Ovary (tissue), 10 donors: Measurements from ENCODE around the gene UPK3B. TPM values are rescaled to one million over a fixed set of nuclear protein-coding genes. Genes with fewer than 3 reads are reported as not detected.
"Not testable (repeated sequence)": the region's sequence is repeated elsewhere in the genome, so short reads cannot be mapped to it uniquely, and the experiment has no call there.

Experiments
- DNase-seq, 5 donors: peaks; one replicate each; pipeline ENCODE4 v3.0.0-alpha.2; 2019 to 2020
- H3K27ac ChIP-seq, 2 donors: fragments of 200-600 bp; one replicate each; pipeline versions ENCODE4 v1.5.1 to v1.8.0; 2019 to 2022
- H3K27me3 ChIP-seq: fragments of 200-600 bp; one replicate; pipeline ENCODE4 v1.8.0; 2022
- H3K36me3 ChIP-seq: fragments of 200-600 bp; sonication (generic); one replicate; pipeline ENCODE4 v1.5.1; 2019
- H3K4me1 ChIP-seq: one replicate; pipeline ENCODE4 v1.8.1; 2013; ENCODE audit warnings: mild to moderate bottlenecking, moderate library complexity; ENCODE audit not compliant: insufficient read depth
- H3K4me3 ChIP-seq: fragments of 200-600 bp; sonication (generic); one replicate; pipeline ENCODE4 v1.5.1; 2017
- H3K9me3 ChIP-seq, 2 donors: fragments of 200-600 bp in 1 of 2; sonication (generic) in 1 of 2; one replicate each; pipeline versions ENCODE4 v1.5.1 to v1.8.1; 2013 to 2019; ENCODE audit warnings: mild to moderate bottlenecking in 1 of 2, moderate library complexity in 1 of 2
- CTCF ChIP-seq, 3 donors: fragments of 450-650 bp in 2 of 3; fragments of 200-600 bp in 1 of 3; IDR thresholded peaks; one replicate each; pipeline versions ENCODE4 v1.5.1 to v1.8.0; 2016 to 2022; ENCODE audit warnings: antibody characterized with exemption in 3 of 3, mild to moderate bottlenecking in 1 of 3
- EP300 ChIP-seq: sonication (generic); formaldehyde crosslinking; IDR thresholded peaks from one replicate; pipeline ENCODE4 v1.6.1; 2017; ENCODE audit warnings: antibody characterized with exemption
- POLR2A ChIP-seq: fragments of 450-650 bp; IDR thresholded peaks from one replicate; pipeline ENCODE4 v1.6.1; 2017; ENCODE audit warnings: antibody characterized with exemption, mild to moderate bottlenecking, moderate library complexity
- WGBS, 3 donors: extraction: QIAGEN DNeasy Blood & Tissue Kit in 1 of 3; methylation state at CpG; one replicate each; pipeline versions ENCODE4 v1.1.5 to v1.1.7; 2013 to 2017; 5-methylcytosine and 5-hydroxymethylcytosine counted together
- intact Hi-C, 4 donors: fragments of 100-400 bp; cut with DNase I; formaldehyde crosslinking; loops; one replicate each; pipeline versions ENCODE4 v1.11.0 to v1.15.1; 2022 to 2023
- long read RNA-seq, 3 donors: library from polyadenylated mRNA in 2 of 3; unstranded in 2 of 3; transcript quantifications; one replicate each; pipeline ENCODE4 v2.0.0 and lab custom pipeline, GENCODE V29; 2021 to 2026
- polyA plus RNA-seq, 2 donors: library from polyadenylated mRNA; stranded (reverse); fragments of 200-250 nt in 1 of 2; fragments of 350-450 nt in 1 of 2; fragmentation: Illumina TruSeq in 1 of 2; extraction: RNeasy Lipid Tissue Mini Kit (QIAGEN cat#74804) in 1 of 2; gene quantifications; one replicate each; pipeline ENCODE4 v1.2.3, GENCODE V29; 2013 to 2014
- total RNA-seq, 7 donors: library from RNA; depleted of rRNA in 2 of 7; stranded (reverse); fragments of >200 nt in 2 of 7; fragmentation: NEBNext Ultra II Directional in 3 of 7; extraction: Animal tissue kit (Norgen Biotek cat#: 25700) in 3 of 7; gene quantifications; one replicate each; pipeline versions ENCODE4 v1.1.0 to v1.2.4, GENCODE V29; 2016 to 2023
- donor health status: DM: no; HTN: no; CAD: no; lungs with moderate emphysema.
- donor health status: DM: no; HTN: no; CAD: no.
- donor health status: Bipolar disorder and iron deficiency.
- donor health status: DM: yes; HTN: yes; CAD: no.
- donor health status: DM: no; HTN: no; CAD: no.
- donor health status: DM: yes; HTN: yes; CAD: no.

UPK3B gene
- total RNA-seq (100 to 1,000 TPM in 1 of 7 donors, 10 to 100 TPM in 1, 1 to 10 TPM in 5; 1.7 to 607 (median 4.1) TPM), polyA plus RNA-seq (1 to 10 TPM in 1 of 2 donors, under 1 TPM in 1; 0.78 to 2.0 TPM)
- long read RNA-seq, donor 1: 0 reads
- long read RNA-seq, donor 2, transcript UPK3B-203 (5 exons, 1,041 nt): minor isoform, 6 of 83 reads
- long read RNA-seq, donor 2, transcript UPK3B-202 (6 exons, 2,373 nt): major isoform, 7 of 83 reads
- long read RNA-seq, donor 2, partial matches to known transcripts: 6 of 83 reads
- long read RNA-seq, donor 2, other reads (novel, unspliced or antisense): 63 of 83 reads
- long read RNA-seq, donor 3: 0 reads

GRCh38 chr7:76509931-76510877 is at the start of gene UPK3B:
Gene UPK3B, plus strand, starts transcription at chr7:76510552. Its CDS starts 101 bp downstream, at chr7:76510653.
- Histone ChIP-seq H3K27ac (no peak within 1 kb of the TSS), H3K4me3 (no peak within 1 kb of the TSS), H3K36me3 (no peaks in the 10 kb centered on the region), H3K27me3 (no peaks in the 10 kb centered on the region), H3K4me1 (peaks cover 5% of the 10 kb centered on the region), H3K9me3 (no peaks in the 10 kb centered on the region)
- 18 to 31% (median 26%) methylated on average over 14 to 20 of the region's 20 CpGs for WGBS, 3 donors
- TF ChIP-seq EP300 (no peak), POLR2A (no peak), CTCF (IDR thresholded peaks at IDR 0.05) (no peak)
- DNase-seq: no peak
- intact Hi-C loops: no loop called here

GRCh38 chr7:76460767-76461166 is 49.6 kb upstream of the UPK3B start:
- H3K36me3 ChIP-seq, intact Hi-C loops, H3K4me1 ChIP-seq, H3K4me3 ChIP-seq, H3K9me3 ChIP-seq, H3K27ac ChIP-seq, DNase-seq, H3K27me3 ChIP-seq: not testable (repeated sequence)
- 85 to 94% (median 92%) methylated on average over 12 to 16 of the region's 20 CpGs for WGBS, 3 donors

DNA sequence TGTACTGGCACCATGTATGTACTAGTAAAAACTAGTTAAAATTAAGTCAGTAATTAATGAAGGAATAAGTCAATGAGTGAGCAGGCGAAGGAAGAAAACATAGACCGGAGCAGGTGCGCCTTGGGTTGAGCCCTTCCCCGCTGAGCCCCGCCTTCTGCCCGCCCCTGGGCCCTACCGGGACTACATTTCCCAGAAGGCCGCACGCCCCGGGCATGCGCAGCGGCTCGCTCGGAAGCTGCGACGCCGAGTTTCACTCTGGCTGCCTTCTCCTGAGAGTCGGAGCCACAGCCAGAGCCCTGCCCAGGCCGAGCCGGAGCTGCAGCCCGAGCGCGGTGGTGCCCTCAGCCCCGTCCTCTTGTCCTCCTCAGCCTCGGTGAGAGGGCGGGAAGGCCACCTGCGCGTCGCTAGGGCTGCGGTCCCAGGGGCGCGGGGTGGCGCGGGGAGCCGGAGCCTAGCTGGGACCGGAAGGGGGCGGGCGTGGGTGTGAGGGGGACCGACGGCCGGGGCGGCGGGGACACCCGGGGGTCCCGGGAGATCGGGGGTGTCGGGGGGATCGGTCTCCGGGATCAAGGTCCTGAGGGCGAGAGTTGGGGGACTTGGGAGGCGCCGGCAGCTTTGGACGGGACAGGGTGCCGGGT is 48.8 kb upstream of the UPK3B start, which contains the start of gene DTX2:
Gene DTX2, plus strand, starts transcription at position 246 of the 638 bp plus-strand sequence. CDS start 18,801 bp downstream, outside the sequence.
- H3K9me3 ChIP-seq, H3K4me1 ChIP-seq, H3K27me3 ChIP-seq, H3K27ac ChIP-seq, H3K36me3 ChIP-seq, intact Hi-C loops: not testable (repeated sequence)
- 1% methylated on average over 20 of the region's 54 CpGs; no CpG with 5 or more reads in 2 of the 3 donors for WGBS, 3 donors
- peak within 1 kb of the TSS; percentile 47 for H3K4me3 ChIP-seq
- peak in 3 of 5 donors; percentile 44 to 68 (median 68) for DNase-seq

GRCh38 chr7:76462271-76462882 is 48.0 kb upstream of the UPK3B start:
- H3K36me3 ChIP-seq, H3K27me3 ChIP-seq, H3K9me3 ChIP-seq, H3K4me1 ChIP-seq, H3K27ac ChIP-seq, DNase-seq, intact Hi-C loops, H3K4me3 ChIP-seq: not testable (repeated sequence)
- WGBS, 3 donors: no CpG with 5 or more reads among the region's 17 CpGs

- WGBS, 3 donors: 78 to 89% (median 86%) methylated on average over 4 to 5 of the region's 5 CpGs
- H3K9me3 ChIP-seq, H3K4me1 ChIP-seq, H3K27ac ChIP-seq, intact Hi-C loops, DNase-seq, H3K27me3 ChIP-seq, H3K36me3 ChIP-seq, H3K4me3 ChIP-seq: not testable (repeated sequence)
These were observed 45.4 kb upstream of the UPK3B start for GRCh38 chr7:76464959-76465358.

GRCh38 chr7:76465950-76466349 is 44.4 kb upstream of the UPK3B start:
- H3K36me3 ChIP-seq, H3K4me3 ChIP-seq, intact Hi-C loops, DNase-seq, H3K9me3 ChIP-seq, H3K27ac ChIP-seq, H3K27me3 ChIP-seq, H3K4me1 ChIP-seq: not testable (repeated sequence)
- WGBS, 3 donors: no CpG with 5 or more reads among the region's 8 CpGs

- DNase-seq: peak in 4 of 5 donors; percentile 17 to 54 (median 48)
- H3K27me3 ChIP-seq, H3K36me3 ChIP-seq, H3K4me1 ChIP-seq, intact Hi-C loops, H3K27ac ChIP-seq, H3K4me3 ChIP-seq, H3K9me3 ChIP-seq: not testable (repeated sequence)
- 70 to 86% (median 86%) methylated on average over 10 to 11 of the region's 14 CpGs for WGBS, 3 donors
These were observed 42.5 kb upstream of the UPK3B start for GRCh38 chr7:76467743-76468404.

DNA sequence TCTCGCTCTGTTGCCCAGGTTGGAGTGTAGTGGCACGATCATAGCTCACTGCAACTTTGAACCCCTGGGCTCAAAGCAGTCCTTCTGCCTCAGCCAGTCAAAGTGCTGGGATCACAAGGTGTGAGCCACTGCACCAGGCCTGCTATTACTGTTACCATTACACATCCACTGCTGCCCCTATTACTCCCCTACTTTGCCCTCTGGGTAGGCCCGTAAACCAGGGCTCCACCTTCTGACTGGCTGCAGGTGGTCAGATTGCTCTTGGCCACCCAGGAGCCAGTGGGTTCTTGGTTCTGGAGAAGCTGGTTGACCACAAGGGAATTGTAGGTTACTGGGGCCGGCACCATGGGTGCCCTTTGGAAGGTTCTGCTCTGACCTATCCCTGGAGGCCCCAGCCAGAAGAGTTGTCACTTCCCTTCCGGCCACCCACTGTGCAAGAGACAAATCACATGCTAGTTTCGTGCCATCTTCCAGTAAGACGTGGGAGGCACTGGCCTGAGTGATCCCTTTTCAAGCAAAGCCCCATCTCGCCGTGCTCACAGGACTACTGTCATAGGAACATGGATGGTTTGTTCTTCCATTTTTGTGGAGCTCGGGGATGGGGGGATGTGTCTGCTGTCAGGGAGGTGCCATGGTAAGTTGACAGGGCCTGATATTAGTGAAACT is 38.7 kb upstream of the UPK3B start:
- DNase-seq, intact Hi-C loops: not testable (repeated sequence)
- WGBS, 3 donors: 79 to 91% (median 90%) methylated on average over 7 to 9 of the region's 10 CpGs

DNA sequence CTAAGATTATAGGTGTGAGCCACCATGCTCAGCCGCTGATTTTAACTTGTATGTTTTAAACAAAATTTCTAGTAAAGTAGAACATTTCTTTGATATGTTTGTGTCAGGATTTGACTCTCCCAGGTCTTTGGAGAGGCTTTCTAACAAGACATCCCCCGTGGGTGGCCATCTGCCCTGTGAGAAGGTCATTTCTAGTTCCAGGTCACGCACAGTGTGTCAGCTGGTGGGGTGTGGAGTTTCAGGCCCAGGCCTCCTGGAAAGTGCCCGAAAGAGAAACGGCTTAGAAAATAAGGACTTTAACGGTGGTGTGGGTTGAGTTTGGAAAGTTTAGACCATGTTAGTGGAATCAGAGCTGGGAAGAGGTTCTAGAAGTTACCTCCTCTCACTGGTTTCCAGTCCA is 37.3 kb upstream of the UPK3B start:
- intact Hi-C loops, H3K36me3 ChIP-seq, H3K27me3 ChIP-seq, H3K4me3 ChIP-seq, DNase-seq, H3K27ac ChIP-seq, H3K9me3 ChIP-seq, H3K4me1 ChIP-seq: not testable (repeated sequence)
- 90 to 100% (median 95%) methylated on average over 2 to 4 of the region's 6 CpGs for WGBS, 3 donors

More for the DNA sequence above, 38.7 kb upstream of the UPK3B start:
- not testable (repeated sequence) for H3K27me3 ChIP-seq, H3K4me3 ChIP-seq, H3K9me3 ChIP-seq, H3K4me1 ChIP-seq, H3K36me3 ChIP-seq, H3K27ac ChIP-seq
